GM21723 (cell line): ENCODE data around the gene TPRG1.
A peak's percentile ranks its signal among the peaks of the same experiment; 100 is the strongest.
"Not testable (repeated sequence)": the region's sequence is repeated elsewhere in the genome, so short reads cannot be mapped to it uniquely, and the experiment has no call there.

Experiments used
- ATAC-seq: cut with Tn5 transposase; IDR thresholded peaks from one replicate; pipeline ENCODE4 v1.9.1; 2021; ENCODE audit warnings: mild to moderate bottlenecking, moderate library complexity; ENCODE audit not compliant: unreplicated experiment

Gene TPRG1

GRCh38 chr3:189307963-189308362, 136.2 kb downstream of the TPRG1 start:
- peak; percentile 53 for ATAC-seq

- ATAC-seq: no peak
These were observed 136.8 kb downstream of the TPRG1 start for GRCh38 chr3:189308608-189309007.

- no peak for ATAC-seq
These were observed 137.7 kb downstream of the TPRG1 start for GRCh38 chr3:189309400-189309975.

- no peak for ATAC-seq
These were observed 139.8 kb downstream of the TPRG1 start for GRCh38 chr3:189311521-189311920.

- ATAC-seq: no peak
These were observed 141.1 kb downstream of the TPRG1 start for GRCh38 chr3:189312866-189313265.

GRCh38 chr3:189316296-189317019, 144.7 kb downstream of the TPRG1 start:
- ATAC-seq: no peak

- no peak for ATAC-seq
These were observed 146.1 kb downstream of the TPRG1 start for GRCh38 chr3:189317911-189318310.

- ATAC-seq: no peak
These were observed 148.7 kb downstream of the TPRG1 start for GRCh38 chr3:189320511-189320910.

- ATAC-seq: no peak
These were observed 150.6 kb downstream of the TPRG1 start for GRCh38 chr3:189322339-189322738.

- peak; percentile 100 for ATAC-seq
These were observed 152.9 kb downstream of the TPRG1 start for GRCh38 chr3:189324538-189325138.

GRCh38 chr3:189325454-189325853, 153.7 kb downstream of the TPRG1 start:
- ATAC-seq: no peak

- ATAC-seq: not testable (repeated sequence)
These were observed 157.9 kb downstream of the TPRG1 start for GRCh38 chr3:189329630-189330029.

- no peak for ATAC-seq
These were observed 158.3 kb downstream of the TPRG1 start for GRCh38 chr3:189330066-189330465.

GRCh38 chr3:189331002-189331418, 159.2 kb downstream of the TPRG1 start:
- no peak for ATAC-seq

GRCh38 chr3:189334064-189334920, 162.5 kb downstream of the TPRG1 start:
- no peak for ATAC-seq

- ATAC-seq: no peak
These were observed 165.9 kb downstream of the TPRG1 start for GRCh38 chr3:189337673-189338091.

- ATAC-seq: no peak
These were observed 166.6 kb downstream of the TPRG1 start for GRCh38 chr3:189338366-189338765.

GRCh38 chr3:189339996-189340395, 168.2 kb downstream of the TPRG1 start:
- no peak for ATAC-seq

GRCh38 chr3:189340680-189341460, 169.1 kb downstream of the TPRG1 start:
- ATAC-seq: no peak

- ATAC-seq: no peak
These were observed 171.0 kb downstream of the TPRG1 start for GRCh38 chr3:189342811-189343210.
